ENCODE results near the gene SEMA6A. TPM values are rescaled to one million over a fixed set of nuclear protein-coding genes. Genes with fewer than 3 reads are reported as not detected.

SEMA6A gene
- total RNA-seq, 1 experiment from 2014 or later, result 18.3 TPM

- H3K36me3 Mint-ChIP-seq (ENCODE audit: insufficient read depth, unreplicated experiment), result no peaks in the 10 kb centered on the region
- Histone ChIP-seq H3K27me3 (replicated peaks; ENCODE audit: control insufficient read depth, insufficient read depth, low read length) (no peaks in the 10 kb centered on the region), H3K36me3 (ENCODE audit: control insufficient read depth, insufficient read depth, low read length) (no peaks in the 10 kb centered on the region), H3K4me1 (peaks cover 5% of the 10 kb centered on the region), H3K9me3 (no peaks in the 10 kb centered on the region), H3K4me3 (ENCODE audit: low read depth, low read length) (no peak overlapping the region)
- H3K27ac Mint-ChIP-seq (ENCODE audit: unreplicated experiment), result no peak overlapping the region
- no peaks in the 10 kb centered on the region for H3K27me3 Mint-ChIP-seq (ENCODE audit: insufficient read depth, unreplicated experiment)
- ChIA-PET POLR2A (no interaction called here), CTCF (no interaction called here)
- H3K9me3 Mint-ChIP-seq (ENCODE audit: unreplicated experiment), result no peaks in the 10 kb centered on the region
- intact Hi-C loops (cut with micrococcal nuclease; ENCODE audit: unreplicated experiment), result no loop called here
- DNase-seq, result no peak
- peaks cover 6% of the 10 kb centered on the region for H3K4me1 Mint-ChIP-seq (ENCODE audit: low read depth, unreplicated experiment)
- TF ChIP-seq CTCF (IDR thresholded peaks at IDR 0.05; ENCODE audit: insufficient read depth in 1 of 2, low read depth in 1 of 2, low read length in 1 of 2, severe bottlenecking in 1 of 2, unreplicated experiment in 1 of 2), result no peak
- BruUV-seq (replicated peaks), result no TSS peak
- no peak overlapping the region for H3K4me3 Mint-ChIP-seq (ENCODE audit: unreplicated experiment)
Measured at GRCh38 chr5:116517488-116517887, 57.1 kb downstream of the SEMA6A start.

GRCh38 chr5:116516021-116516420, 58.6 kb downstream of the SEMA6A start:
- no peaks in the 10 kb centered on the region for H3K9me3 Mint-ChIP-seq (ENCODE audit: unreplicated experiment)
- H3K27me3 Mint-ChIP-seq (ENCODE audit: insufficient read depth, unreplicated experiment), result no peaks in the 10 kb centered on the region
- no peaks in the 10 kb centered on the region for H3K36me3 ChIP-seq (ENCODE audit: control insufficient read depth, insufficient read depth, low read length)
- peaks cover 8% of the 10 kb centered on the region for H3K4me1 ChIP-seq
- no peaks in the 10 kb centered on the region for H3K36me3 Mint-ChIP-seq (ENCODE audit: insufficient read depth, unreplicated experiment)
- BruUV-seq (replicated peaks), result no TSS peak
- no peak for DNase-seq
- H3K9me3 ChIP-seq, result no peaks in the 10 kb centered on the region
- H3K4me3 Mint-ChIP-seq (ENCODE audit: unreplicated experiment), result no peak overlapping the region
- ChIA-PET CTCF (no interaction called here), POLR2A (no interaction called here)
- TF ChIP-seq CTCF (IDR thresholded peaks at IDR 0.05; ENCODE audit: insufficient read depth in 1 of 2, low read depth in 1 of 2, low read length in 1 of 2, severe bottlenecking in 1 of 2, unreplicated experiment in 1 of 2), result no peak
- no peaks in the 10 kb centered on the region for H3K27me3 ChIP-seq (replicated peaks; ENCODE audit: control insufficient read depth, insufficient read depth, low read length)
- no peak overlapping the region for H3K4me3 ChIP-seq (ENCODE audit: low read depth, low read length)
- intact Hi-C loops (cut with micrococcal nuclease; ENCODE audit: unreplicated experiment), result no loop called here
- peaks cover 15% of the 10 kb centered on the region for H3K4me1 Mint-ChIP-seq (ENCODE audit: low read depth, unreplicated experiment)
- H3K27ac Mint-ChIP-seq (ENCODE audit: unreplicated experiment), result no peak overlapping the region

- CTCF ChIA-PET, result no interaction called here
- DNase-seq, result no peak
- Mint-ChIP-seq H3K27me3 (ENCODE audit: insufficient read depth, unreplicated experiment) (no peaks in the 10 kb centered on the region), H3K4me3 (ENCODE audit: unreplicated experiment) (no peak overlapping the region), H3K4me1 (ENCODE audit: low read depth, unreplicated experiment) (peaks cover 23% of the 10 kb centered on the region), H3K36me3 (ENCODE audit: insufficient read depth, unreplicated experiment) (no peaks in the 10 kb centered on the region), H3K9me3 (ENCODE audit: unreplicated experiment) (no peaks in the 10 kb centered on the region), H3K27ac (ENCODE audit: unreplicated experiment) (no peak overlapping the region)
- intact Hi-C loops (cut with micrococcal nuclease; ENCODE audit: unreplicated experiment), result no loop called here
- Histone ChIP-seq H3K4me1 (peaks cover 12% of the 10 kb centered on the region), H3K4me3 (ENCODE audit: low read depth, low read length) (no peak overlapping the region), H3K27me3 (replicated peaks; ENCODE audit: control insufficient read depth, insufficient read depth, low read length) (no peaks in the 10 kb centered on the region), H3K9me3 (no peaks in the 10 kb centered on the region), H3K36me3 (ENCODE audit: control insufficient read depth, insufficient read depth, low read length) (no peaks in the 10 kb centered on the region)
- POLR2A ChIA-PET, result no interaction called here
- TF ChIP-seq CTCF (IDR thresholded peaks at IDR 0.05; ENCODE audit: insufficient read depth in 1 of 2, low read depth in 1 of 2, low read length in 1 of 2, severe bottlenecking in 1 of 2, unreplicated experiment in 1 of 2), result no peak
- no TSS peak for BruUV-seq (replicated peaks)
Measured at GRCh38 chr5:116514421-116514970, 60.1 kb downstream of the SEMA6A start.
